Liver (tissue), 9 donors: ENCODE results near the gene PAX9. TPM values are rescaled to one million over a fixed set of nuclear protein-coding genes. Genes with fewer than 3 reads are reported as not detected.

Experiments used
- DNase-seq: peaks from one replicate; pipeline ENCODE4 v3.0.0-alpha.2; 2017; ENCODE audit warnings: low spot score
- H3K27ac ChIP-seq, 2 donors: one replicate each; pipeline ENCODE4 v1.7.0; 2013; ENCODE audit warnings: inconsistent platforms in 2 of 2, low read length in 2 of 2, control low read depth in 1 of 2, low read depth in 1 of 2, mild to moderate bottlenecking in 1 of 2
- H3K27me3 ChIP-seq, 4 donors: one replicate each; pipeline versions ENCODE4 v1.6.1 to v1.7.0; 2013; ENCODE audit warnings: low read length in 3 of 4, inconsistent platforms in 1 of 4, mild to moderate bottlenecking in 1 of 4, moderate library complexity in 1 of 4; ENCODE audit not compliant: control insufficient read depth in 4 of 4, insufficient read depth in 4 of 4
- H3K36me3 ChIP-seq, 4 donors: one replicate each; pipeline versions ENCODE4 v1.6.1 to v1.7.0; 2013; ENCODE audit warnings: low read length in 3 of 4, mild to moderate bottlenecking in 3 of 4, low read depth in 1 of 4, moderate library complexity in 1 of 4; ENCODE audit not compliant: control insufficient read depth in 4 of 4, insufficient read depth in 3 of 4
- H3K4me1 ChIP-seq, 4 donors: one replicate each; pipeline versions ENCODE4 v1.6.1 to v1.7.0; 2013; ENCODE audit warnings: low read length in 3 of 4, mild to moderate bottlenecking in 3 of 4, moderate library complexity in 1 of 4; ENCODE audit not compliant: control insufficient read depth in 4 of 4, insufficient read depth in 4 of 4
- H3K4me3 ChIP-seq, 3 donors: one replicate each; pipeline versions ENCODE4 v1.6.1 to v1.7.0; 2013; ENCODE audit warnings: low read length in 3 of 3, control low read depth in 1 of 3, low read depth in 1 of 3, mild to moderate bottlenecking in 1 of 3
- H3K9ac ChIP-seq, 2 donors: one replicate each; pipeline ENCODE4 v1.7.0; 2013; ENCODE audit warnings: low read length in 2 of 2, mild to moderate bottlenecking in 2 of 2, moderate library complexity in 2 of 2, control low read depth in 1 of 2, low read depth in 1 of 2
- H3K9me3 ChIP-seq, 4 donors: one replicate each; pipeline versions ENCODE4 v1.6.1 to v1.7.0; 2013; ENCODE audit warnings: low read length in 3 of 4; ENCODE audit not compliant: control insufficient read depth in 4 of 4
- ATF3 ChIP-seq: IDR thresholded peaks from 2 replicates; pipeline ENCODE4 v1.6.1; 2016; ENCODE audit warnings: antibody characterized with exemption
- CTCF ChIP-seq: fragments of 150-350 bp; IDR thresholded peaks from 2 replicates; pipeline ENCODE4 v1.5.1; 2017; ENCODE audit warnings: improper control_type of control experiment, low read depth, low read length; ENCODE audit not compliant: missing input control
- EGR1 ChIP-seq, 2 donors: IDR thresholded peaks; 2 replicates each; pipeline ENCODE4 v1.6.1; 2016 to 2018; ENCODE audit warnings: antibody characterized with exemption in 2 of 2, low read depth in 2 of 2
- FOXA1 ChIP-seq: IDR thresholded peaks from 2 replicates; pipeline ENCODE4 v1.6.1; 2016; ENCODE audit warnings: antibody characterized with exemption
- FOXA2 ChIP-seq: IDR thresholded peaks from 2 replicates; pipeline ENCODE4 v1.6.1; 2016; ENCODE audit warnings: antibody characterized with exemption
- GABPA ChIP-seq, 2 donors: IDR thresholded peaks in 1 of 2; conservative IDR thresholded peaks in 1 of 2; 2 replicates each; pipeline ENCODE4 v1.6.1; 2016; ENCODE audit warnings: antibody characterized with exemption in 2 of 2, mild to moderate bottlenecking in 1 of 2, moderate library complexity in 1 of 2
- HNF4A ChIP-seq, 2 donors: conservative IDR thresholded peaks; 2 replicates each; pipeline ENCODE4 v1.6.1; 2016; ENCODE audit warnings: antibody characterized with exemption in 2 of 2, mild to moderate bottlenecking in 2 of 2
- HNF4G ChIP-seq: IDR thresholded peaks from 2 replicates; pipeline ENCODE4 v1.6.1; 2016; ENCODE audit warnings: antibody characterized with exemption
- JUND ChIP-seq, 2 donors: IDR thresholded peaks; 2 replicates each; pipeline ENCODE4 v1.6.1; 2016; ENCODE audit warnings: antibody characterized with exemption in 2 of 2
- NR2F2 ChIP-seq: IDR thresholded peaks from 2 replicates; pipeline ENCODE4 v1.6.1; 2016; ENCODE audit warnings: antibody characterized with exemption
- RAD21 ChIP-seq, 2 donors: IDR thresholded peaks; 2 replicates each; pipeline ENCODE4 v1.6.1; 2016; ENCODE audit warnings: antibody characterized with exemption in 2 of 2, mild to moderate bottlenecking in 2 of 2
- REST ChIP-seq: IDR thresholded peaks from 2 replicates; pipeline ENCODE4 v1.6.1; 2016; ENCODE audit warnings: antibody characterized with exemption, mild to moderate bottlenecking
- RXRA ChIP-seq, 2 donors: IDR thresholded peaks; 2 replicates each; pipeline ENCODE4 v1.6.1; 2017 to 2018; ENCODE audit warnings: antibody characterized with exemption in 2 of 2, mild to moderate bottlenecking in 1 of 2
- TAF1 ChIP-seq: conservative IDR thresholded peaks from 2 replicates; pipeline ENCODE4 v1.6.1; 2016; ENCODE audit warnings: antibody characterized with exemption, mild to moderate bottlenecking
- YY1 ChIP-seq: IDR thresholded peaks from 2 replicates; pipeline ENCODE4 v1.6.1; 2016; ENCODE audit warnings: antibody characterized with exemption, mild to moderate bottlenecking
- WGBS: extraction: QIAGEN DNeasy Blood & Tissue Kit; methylation state at CpG from one replicate; pipeline ENCODE4 v1.1.7; 2013; 5-methylcytosine and 5-hydroxymethylcytosine counted together
- polyA plus RNA-seq, 2 donors: library from polyadenylated mRNA; stranded (reverse) in 1 of 2; unstranded in 1 of 2; fragments of 200-250 nt in 1 of 2; fragments of >200 nt in 1 of 2; fragmentation: Nextera tagmentation in 1 of 2; extraction: Ambion mirVana in 1 of 2; gene quantifications; one replicate each; pipeline versions ENCODE4 v1.2.1 to v1.2.3, GENCODE V29; 2013 to 2015
- total RNA-seq, 2 donors: library from RNA; depleted of rRNA; stranded (reverse); fragments of >200 nt; gene quantifications; one replicate each; pipeline ENCODE4 v1.2.3, GENCODE V29; 2014
- TF ChIP-seq, protein P1 (sequence below): IDR thresholded peaks from 2 replicates; pipeline ENCODE4 v1.6.1; 2016; ENCODE audit warnings: antibody characterized with exemption
- TF ChIP-seq, protein P2 (sequence below): IDR thresholded peaks from 2 replicates; pipeline ENCODE4 v1.6.1; 2016; ENCODE audit warnings: antibody characterized with exemption
- donor health status: healthy.
- donor health status: healthy.
- donor health status: healthy.
- donor health status: healthy.
- donor health status: healthy.

PAX9 gene
- total and polyA plus RNA-seq, 4 donors = 0.03 TPM; not detected in 3

- no peaks in the 10 kb centered on the region for H3K9me3 ChIP-seq
- 76% methylated on average over 4 of the region's 4 CpGs for WGBS
- no peak overlapping the region for H3K27ac ChIP-seq
- no peak overlapping the region for H3K9ac ChIP-seq
- TF ChIP-seq, protein P1, sequence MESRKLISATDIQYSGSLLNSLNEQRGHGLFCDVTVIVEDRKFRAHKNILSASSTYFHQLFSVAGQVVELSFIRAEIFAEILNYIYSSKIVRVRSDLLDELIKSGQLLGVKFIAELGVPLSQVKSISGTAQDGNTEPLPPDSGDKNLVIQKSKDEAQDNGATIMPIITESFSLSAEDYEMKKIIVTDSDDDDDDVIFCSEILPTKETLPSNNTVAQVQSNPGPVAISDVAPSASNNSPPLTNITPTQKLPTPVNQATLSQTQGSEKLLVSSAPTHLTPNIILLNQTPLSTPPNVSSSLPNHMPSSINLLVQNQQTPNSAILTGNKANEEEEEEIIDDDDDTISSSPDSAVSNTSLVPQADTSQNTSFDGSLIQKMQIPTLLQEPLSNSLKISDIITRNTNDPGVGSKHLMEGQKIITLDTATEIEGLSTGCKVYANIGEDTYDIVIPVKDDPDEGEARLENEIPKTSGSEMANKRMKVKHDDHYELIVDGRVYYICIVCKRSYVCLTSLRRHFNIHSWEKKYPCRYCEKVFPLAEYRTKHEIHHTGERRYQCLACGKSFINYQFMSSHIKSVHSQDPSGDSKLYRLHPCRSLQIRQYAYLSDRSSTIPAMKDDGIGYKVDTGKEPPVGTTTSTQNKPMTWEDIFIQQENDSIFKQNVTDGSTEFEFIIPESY = no peak
- no peak for TF ChIP-seq HNF4A (conservative IDR thresholded peaks at IDR 0.05)
- TF ChIP-seq HNF4G = no peak
- no peak for TF ChIP-seq TAF1
- TF ChIP-seq RAD21 (IDR thresholded peaks at IDR 0.05) = no peak
- TF ChIP-seq FOXA2 = no peak
- TF ChIP-seq REST = no peak
- no peak for TF ChIP-seq ATF3
- no peak overlapping the region for H3K4me3 ChIP-seq
- no peak for DNase-seq
- H3K27me3 ChIP-seq = peaks cover 0 to 19% (median 4%) of the 10 kb centered on the region in 4 donors
- H3K4me1 ChIP-seq = no peaks in the 10 kb centered on the region
- H3K36me3 ChIP-seq = no peaks in the 10 kb centered on the region
These were observed 10.4 kb downstream of the PAX9 start for GRCh38 chr14:36672095-36672494.

DNA sequence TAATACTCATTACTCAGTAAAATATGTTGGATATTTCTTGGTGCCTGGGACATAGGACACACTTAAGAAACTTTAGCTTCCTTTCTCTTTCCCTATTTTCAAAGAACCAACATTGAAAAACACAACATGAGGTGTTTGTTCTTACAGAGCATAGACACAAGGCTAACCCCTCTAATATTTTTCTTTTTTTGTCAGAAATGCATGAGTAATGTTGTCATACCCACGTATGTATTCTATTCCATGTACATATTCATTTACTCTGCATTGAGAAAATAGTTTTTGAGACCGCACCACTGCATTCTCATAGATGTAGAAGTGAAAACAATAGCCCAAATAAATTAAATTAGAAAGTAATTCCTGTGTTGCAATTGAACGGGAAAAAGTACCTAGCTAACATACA lies 13.0 kb downstream of the PAX9 start:
- Histone ChIP-seq H3K9ac (no peak overlapping the region), H3K4me3 (no peak overlapping the region), H3K9me3 (no peaks in the 10 kb centered on the region), H3K27ac (no peak overlapping the region), H3K4me1 (no peaks in the 10 kb centered on the region), H3K36me3 (no peaks in the 10 kb centered on the region), H3K27me3 (peaks cover 0 to 15% (median 0%) of the 10 kb centered on the region in 4 donors)
- no peak for DNase-seq
- TF ChIP-seq ATF3 = no peak
- no peak for TF ChIP-seq RXRA (IDR thresholded peaks at IDR 0.05)
- TF ChIP-seq NR2F2 = no peak
- no peak for TF ChIP-seq FOXA1
- TF ChIP-seq GABPA (IDR thresholded peaks at IDR 0.05 in 1 of 2, conservative IDR thresholded peaks at IDR 0.05 in 1 of 2) = no peak
- no peak for TF ChIP-seq EGR1 (IDR thresholded peaks at IDR 0.05; ENCODE audit: low read depth in 2 of 2)
- TF ChIP-seq, protein P2, sequence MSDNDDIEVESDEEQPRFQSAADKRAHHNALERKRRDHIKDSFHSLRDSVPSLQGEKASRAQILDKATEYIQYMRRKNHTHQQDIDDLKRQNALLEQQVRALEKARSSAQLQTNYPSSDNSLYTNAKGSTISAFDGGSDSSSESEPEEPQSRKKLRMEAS = no peak
- TF ChIP-seq TAF1 = no peak
- TF ChIP-seq YY1 = no peak
- TF ChIP-seq REST = no peak
- TF ChIP-seq CTCF = no peak
- no peak for TF ChIP-seq HNF4A (conservative IDR thresholded peaks at IDR 0.05)
- no peak for TF ChIP-seq JUND (IDR thresholded peaks at IDR 0.05)
- TF ChIP-seq, protein P1 = no peak
- WGBS = 76% methylated on average over 3 of the region's 3 CpGs
